Upper lobe of left lung (tissue), 6 donors: ENCODE measurements around the gene GALNT6. TPM values are rescaled to one million over a fixed set of nuclear protein-coding genes. Genes with fewer than 3 reads are reported as not detected.

Experiments used
- ATAC-seq, 2 donors: fragments of 200-7000 bp; cut with Tn5 transposase; one replicate each; pipeline ENCODE4 v1.9.1; 2022; ENCODE audit warnings: mild to moderate bottlenecking in 2 of 2, moderate library complexity in 2 of 2; ENCODE audit not compliant: low FRiP score in 2 of 2
- DNase-seq, 2 donors: peaks; one replicate each; pipeline ENCODE4 v3.0.0-alpha.2; 2019 to 2020
- H3K27ac ChIP-seq, 4 donors: fragments of 200-600 bp; sonication (generic); one replicate each; pipeline ENCODE4 v1.5.1; 2016 to 2019
- H3K27me3 ChIP-seq, 4 donors: fragments of 200-600 bp; sonication (generic); one replicate each; pipeline ENCODE4 v1.5.1; 2017 to 2019
- H3K36me3 ChIP-seq, 4 donors: fragments of 200-600 bp; sonication (generic); one replicate each; pipeline ENCODE4 v1.5.1; 2016 to 2019
- H3K4me1 ChIP-seq, 4 donors: fragments of 200-600 bp; sonication (generic); one replicate each; pipeline ENCODE4 v1.5.1; 2018 to 2019
- H3K4me3 ChIP-seq, 4 donors: fragments of 200-600 bp; sonication (generic); one replicate each; pipeline ENCODE4 v1.5.1; 2017 to 2019; ENCODE audit warnings: mild to moderate bottlenecking in 2 of 4, moderate library complexity in 1 of 4
- H3K9me3 ChIP-seq, 4 donors: fragments of 200-600 bp; sonication (generic); one replicate each; pipeline ENCODE4 v1.5.1; 2018 to 2019
- EP300 ChIP-seq, 4 donors: sonication (generic); formaldehyde crosslinking; IDR thresholded peaks; one replicate each; pipeline ENCODE4 v1.5.1; 2017; ENCODE audit warnings: antibody characterized with exemption in 4 of 4, control low read depth in 2 of 4
- POLR2A ChIP-seq, 4 donors: fragments of 450-650 bp; IDR thresholded peaks; one replicate each; pipeline ENCODE4 v1.5.1; 2016 to 2017; ENCODE audit warnings: antibody characterized with exemption in 4 of 4, mild to moderate bottlenecking in 2 of 4
- POLR2AphosphoS5 ChIP-seq, 2 donors: sonication (generic); formaldehyde crosslinking; IDR thresholded peaks; one replicate each; pipeline ENCODE4 v1.5.1; 2017; ENCODE audit warnings: antibody characterized with exemption in 2 of 2
- WGBS, 2 donors: methylation state at CpG; one replicate each; pipeline ENCODE4 v1.1.5; 2017 to 2018; 5-methylcytosine and 5-hydroxymethylcytosine counted together
- total RNA-seq, 6 donors: library from RNA; depleted of rRNA in 4 of 6; stranded (reverse); fragments of >200 nt in 4 of 6; gene quantifications; one replicate each; pipeline versions ENCODE4 v1.1.0 to v1.2.1, GENCODE V29; 2016 to 2021
- TF ChIP-seq, protein P1 (sequence below), 6 experiments: fragments of 450-650 bp in 4 of 6; fragments of 200-600 bp in 2 of 6; sonication (generic) in 2 of 6; IDR thresholded peaks; one replicate each; pipeline ENCODE4 v1.5.1; 2016 to 2019; ENCODE audit warnings: antibody characterized with exemption in 6 of 6
- donor health status: DM: no; HTN: no; CAD: no; lungs with moderate emphysema.
- donor health status: DM: no; HTN: yes; CAD: no; lungs with severe emphysema.

Gene GALNT6
- total RNA-seq, 6 donors from 2014 or later = 8.3 to 56.6 (median 21.3) TPM

DNA sequence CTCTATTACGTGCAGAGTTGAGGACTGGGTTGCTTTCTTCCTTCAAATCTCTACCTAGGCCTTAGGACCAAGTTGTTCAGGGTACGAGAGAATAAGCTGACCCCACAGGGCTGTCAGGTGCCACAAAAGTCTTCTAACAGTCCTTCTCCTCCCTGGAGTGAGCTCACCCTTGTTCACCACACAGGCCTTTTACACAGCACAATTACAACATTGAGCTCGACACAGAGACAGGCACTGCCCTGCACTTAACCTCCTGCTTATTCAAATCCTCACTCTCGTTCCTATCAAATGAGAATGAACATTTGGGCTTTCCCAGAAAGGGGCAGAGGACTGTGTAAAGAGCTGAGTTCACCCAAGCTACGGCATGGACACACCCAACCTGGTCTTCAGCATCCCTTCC lies 2.4 kb downstream of the GALNT6 start:
- no peak overlapping the region for H3K4me3 ChIP-seq
- 91 to 95% methylated on average over 5 of the region's 5 CpGs for WGBS, 2 donors
- ATAC-seq (no peak), DNase-seq (no peak)
- TF ChIP-seq, protein P1, sequence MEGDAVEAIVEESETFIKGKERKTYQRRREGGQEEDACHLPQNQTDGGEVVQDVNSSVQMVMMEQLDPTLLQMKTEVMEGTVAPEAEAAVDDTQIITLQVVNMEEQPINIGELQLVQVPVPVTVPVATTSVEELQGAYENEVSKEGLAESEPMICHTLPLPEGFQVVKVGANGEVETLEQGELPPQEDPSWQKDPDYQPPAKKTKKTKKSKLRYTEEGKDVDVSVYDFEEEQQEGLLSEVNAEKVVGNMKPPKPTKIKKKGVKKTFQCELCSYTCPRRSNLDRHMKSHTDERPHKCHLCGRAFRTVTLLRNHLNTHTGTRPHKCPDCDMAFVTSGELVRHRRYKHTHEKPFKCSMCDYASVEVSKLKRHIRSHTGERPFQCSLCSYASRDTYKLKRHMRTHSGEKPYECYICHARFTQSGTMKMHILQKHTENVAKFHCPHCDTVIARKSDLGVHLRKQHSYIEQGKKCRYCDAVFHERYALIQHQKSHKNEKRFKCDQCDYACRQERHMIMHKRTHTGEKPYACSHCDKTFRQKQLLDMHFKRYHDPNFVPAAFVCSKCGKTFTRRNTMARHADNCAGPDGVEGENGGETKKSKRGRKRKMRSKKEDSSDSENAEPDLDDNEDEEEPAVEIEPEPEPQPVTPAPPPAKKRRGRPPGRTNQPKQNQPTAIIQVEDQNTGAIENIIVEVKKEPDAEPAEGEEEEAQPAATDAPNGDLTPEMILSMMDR (IDR thresholded peaks at IDR 0.05) = no peak
- no peak for TF ChIP-seq POLR2AphosphoS5 (IDR thresholded peaks at IDR 0.05)
- TF ChIP-seq POLR2A (IDR thresholded peaks at IDR 0.05) = no peak
- TF ChIP-seq EP300 (IDR thresholded peaks at IDR 0.05) = no peak
- H3K9me3 ChIP-seq = no peaks in the 10 kb centered on the region
- peaks cover 0 to 9% (median 3%) of the 10 kb centered on the region in 4 donors for H3K27me3 ChIP-seq
- H3K27ac ChIP-seq = no peak overlapping the region
- H3K4me1 ChIP-seq = peaks cover 12 to 20% (median 16%) of the 10 kb centered on the region in 4 donors
- H3K36me3 ChIP-seq = no peaks in the 10 kb centered on the region

DNA sequence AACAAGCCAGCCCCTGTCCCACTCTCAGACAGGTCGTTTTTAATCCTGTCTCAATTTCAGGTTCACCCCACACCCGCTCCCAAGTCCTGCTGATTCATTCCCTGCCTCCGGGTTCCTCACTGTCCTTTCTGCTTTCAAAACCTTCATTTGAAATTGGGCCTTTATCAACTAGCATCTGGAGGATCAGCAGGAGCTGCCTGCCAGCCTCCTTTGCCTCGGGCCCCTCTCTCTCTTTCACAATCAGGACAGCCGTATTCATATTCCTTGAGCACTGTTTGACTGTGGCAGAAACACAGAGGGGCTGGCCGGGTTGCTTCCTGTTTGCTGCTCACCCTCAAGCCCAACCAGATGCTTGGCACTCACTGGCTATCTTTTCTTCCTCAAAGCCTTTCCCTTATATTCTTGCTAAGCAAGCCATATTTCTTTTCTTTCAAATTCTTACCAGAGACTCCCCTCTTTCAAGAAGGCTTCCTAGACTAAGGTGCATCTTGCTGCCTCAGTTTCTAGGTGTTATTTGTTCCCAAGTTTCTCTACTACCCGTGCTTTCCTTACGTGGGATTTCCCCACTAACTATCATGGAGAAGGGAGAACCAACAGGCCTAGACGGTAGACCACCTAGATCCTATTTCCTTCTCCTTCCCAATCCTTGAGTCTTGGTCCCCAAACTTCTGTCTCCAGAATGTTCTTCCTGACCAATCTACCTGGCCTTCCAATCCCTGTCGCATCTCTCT lies 3.0 kb downstream of the GALNT6 start:
- TF ChIP-seq, protein P1 (IDR thresholded peaks at IDR 0.05) = no peak
- TF ChIP-seq POLR2A (IDR thresholded peaks at IDR 0.05) (no peak), EP300 (IDR thresholded peaks at IDR 0.05) (no peak), POLR2AphosphoS5 (IDR thresholded peaks at IDR 0.05) (no peak)
- Histone ChIP-seq H3K27me3 (peaks cover 0 to 9% (median 3%) of the 10 kb centered on the region in 4 donors), H3K4me1 (peaks cover 12 to 20% (median 16%) of the 10 kb centered on the region in 4 donors), H3K9me3 (no peaks in the 10 kb centered on the region), H3K27ac (no peak overlapping the region), H3K36me3 (no peaks in the 10 kb centered on the region), H3K4me3 (no peak overlapping the region)
- 58 to 60% methylated on average over 10 of the region's 10 CpGs for WGBS, 2 donors
- ATAC-seq = no peak
- DNase-seq = peak in 1 of 2 donors; percentile 40

DNA sequence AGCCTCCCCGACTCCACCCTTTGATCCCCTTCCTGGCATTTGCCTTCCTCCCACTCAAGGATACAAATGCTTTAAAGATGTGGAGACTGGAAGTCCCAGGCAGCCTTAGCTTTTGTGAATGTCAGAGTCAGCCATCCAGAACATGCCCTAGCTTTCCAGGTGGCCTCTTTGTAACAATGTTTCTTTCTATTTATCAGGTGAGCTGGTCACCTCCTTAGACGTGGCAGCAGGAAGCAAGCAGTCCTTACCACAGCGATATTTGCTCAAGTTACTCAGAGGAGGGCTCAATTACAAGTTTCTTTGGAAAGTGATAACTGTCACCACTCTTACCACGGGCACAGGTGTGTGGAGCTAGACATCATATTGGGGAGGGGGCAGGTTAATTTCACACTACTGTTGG lies 4.9 kb downstream of the GALNT6 start:
- no peak overlapping the region for H3K27ac ChIP-seq
- H3K4me3 ChIP-seq = no peak overlapping the region
- H3K9me3 ChIP-seq = no peaks in the 10 kb centered on the region
- DNase-seq = no peak
- peaks cover 0 to 2% (median 0%) of the 10 kb centered on the region in 4 donors for H3K27me3 ChIP-seq
- ATAC-seq = no peak
- no peak for TF ChIP-seq POLR2A (IDR thresholded peaks at IDR 0.05)
- TF ChIP-seq, protein P1 (IDR thresholded peaks at IDR 0.05) = no peak
- no peak for TF ChIP-seq EP300 (IDR thresholded peaks at IDR 0.05)
- TF ChIP-seq POLR2AphosphoS5 (IDR thresholded peaks at IDR 0.05) = no peak
- WGBS, 2 donors = 61 to 65% methylated on average over 4 of the region's 4 CpGs
- peaks cover 0 to 10% (median 5%) of the 10 kb centered on the region in 4 donors for H3K4me1 ChIP-seq
- H3K36me3 ChIP-seq = no peaks in the 10 kb centered on the region

DNA sequence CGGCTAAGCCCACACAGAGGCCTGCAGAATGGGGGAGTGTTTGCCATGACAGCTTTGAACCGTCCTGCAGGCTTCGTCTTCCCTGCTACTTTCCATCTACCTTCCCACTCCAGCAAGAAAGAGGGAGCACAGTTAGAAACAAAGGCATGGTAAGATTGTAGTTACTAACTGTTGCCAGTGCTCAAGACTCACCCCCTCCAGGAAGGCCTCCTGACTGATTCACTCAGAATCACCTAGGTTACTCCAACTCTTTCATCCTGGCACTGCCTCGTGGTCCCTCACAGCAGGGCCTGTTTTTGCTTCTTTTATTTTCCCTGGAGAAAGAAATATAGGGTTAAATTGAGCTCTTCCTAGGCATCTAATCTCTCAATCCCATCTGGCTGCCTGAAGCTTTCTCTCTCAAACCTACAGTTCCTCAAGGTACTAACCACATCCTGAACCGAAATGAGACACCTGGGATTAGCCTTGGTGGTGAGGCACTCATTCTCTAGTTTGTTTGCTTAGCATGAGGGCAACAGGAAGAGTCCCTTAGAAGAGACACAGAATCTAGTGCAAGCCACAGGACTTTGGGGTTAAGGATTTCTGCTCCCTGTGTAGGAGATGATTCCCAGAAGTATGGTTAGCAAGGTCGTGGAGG lies 7.8 kb downstream of the GALNT6 start:
- Histone ChIP-seq H3K9me3 (no peaks in the 10 kb centered on the region), H3K27me3 (no peaks in the 10 kb centered on the region), H3K4me3 (no peak overlapping the region), H3K4me1 (peaks cover 0 to 5% (median 0%) of the 10 kb centered on the region in 4 donors), H3K27ac (no peak overlapping the region), H3K36me3 (no peaks in the 10 kb centered on the region)
- 68 to 74% methylated on average over 6 of the region's 6 CpGs for WGBS, 2 donors
- ATAC-seq = no peak
- DNase-seq = no peak
- no peak for TF ChIP-seq POLR2A (IDR thresholded peaks at IDR 0.05)
- no peak for TF ChIP-seq EP300 (IDR thresholded peaks at IDR 0.05)
- TF ChIP-seq POLR2AphosphoS5 (IDR thresholded peaks at IDR 0.05) = no peak
- TF ChIP-seq, protein P1 (IDR thresholded peaks at IDR 0.05) = no peak
